ENCODE measurements around the gene TPT1. TPM values are rescaled to one million over a fixed set of nuclear protein-coding genes. Genes with fewer than 3 reads are reported as not detected.
"Not testable (repeated sequence)": the region's sequence is repeated elsewhere in the genome, so short reads cannot be mapped to it uniquely, and the experiment has no call there.

The TPT1 gene
- 1,000 to 10,000 TPM; 1,254 to 1,787 TPM for total RNA-seq

DNA sequence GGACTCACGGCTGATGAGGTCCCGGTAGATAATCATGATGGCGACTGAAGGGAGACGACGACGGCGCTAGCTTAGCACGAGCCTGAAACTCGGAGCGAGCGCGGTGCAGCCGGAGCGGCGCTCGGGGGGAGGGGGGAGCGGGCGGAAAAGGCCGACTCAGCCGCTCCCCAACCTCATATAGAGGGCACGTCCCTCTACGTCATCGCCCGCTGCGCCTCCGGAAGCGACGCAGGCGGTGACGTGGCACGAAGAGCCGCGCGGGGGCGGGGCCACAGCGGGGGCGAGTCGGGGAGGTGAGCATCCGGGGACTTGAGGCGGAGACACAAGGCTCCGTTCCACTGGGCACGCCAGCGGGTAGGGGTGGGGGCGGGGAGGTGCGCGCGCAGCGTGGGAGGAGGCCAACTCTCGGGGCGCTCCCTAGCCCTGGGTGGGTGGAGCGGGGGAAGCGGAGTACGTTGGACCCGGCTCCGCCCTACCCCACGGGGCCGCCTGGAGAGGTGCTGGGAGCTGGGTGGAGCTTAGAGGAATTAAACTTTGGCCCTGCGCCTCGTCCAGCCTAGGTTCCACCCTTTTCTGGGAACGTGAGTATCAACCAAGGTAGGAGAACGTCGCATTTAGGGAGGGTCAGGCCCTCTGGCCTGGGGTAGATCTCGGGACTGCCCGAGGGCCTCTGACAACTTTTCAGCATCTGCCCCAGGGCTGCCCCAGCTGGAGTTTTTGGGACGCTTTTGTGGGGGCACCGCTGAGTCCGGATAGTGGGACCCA, at the start of gene TPT1:
Gene TPT1, minus strand, starts transcription at position 150 of the 765 bp plus-strand sequence. Its CDS starts 114 bp downstream, at position 36.
- DNase-seq (peak; percentile 99), ATAC-seq (peak; percentile 88)
- H3K4me3 ChIP-seq = peak within 1 kb of the TSS; percentile 52 to 98
- H3K27ac ChIP-seq = peak within 1 kb of the TSS; percentile 99 to 100 (median 100)
- intact Hi-C loops (cut with DNase I) = no loop called here
- H3K9me3 ChIP-seq = no peaks in the 10 kb centered on the region
- H3K4me1 ChIP-seq = peaks cover 41% of the 10 kb centered on the region
- H3K27me3 ChIP-seq = no peaks in the 10 kb centered on the region
- TF ChIP-seq, protein P1, sequence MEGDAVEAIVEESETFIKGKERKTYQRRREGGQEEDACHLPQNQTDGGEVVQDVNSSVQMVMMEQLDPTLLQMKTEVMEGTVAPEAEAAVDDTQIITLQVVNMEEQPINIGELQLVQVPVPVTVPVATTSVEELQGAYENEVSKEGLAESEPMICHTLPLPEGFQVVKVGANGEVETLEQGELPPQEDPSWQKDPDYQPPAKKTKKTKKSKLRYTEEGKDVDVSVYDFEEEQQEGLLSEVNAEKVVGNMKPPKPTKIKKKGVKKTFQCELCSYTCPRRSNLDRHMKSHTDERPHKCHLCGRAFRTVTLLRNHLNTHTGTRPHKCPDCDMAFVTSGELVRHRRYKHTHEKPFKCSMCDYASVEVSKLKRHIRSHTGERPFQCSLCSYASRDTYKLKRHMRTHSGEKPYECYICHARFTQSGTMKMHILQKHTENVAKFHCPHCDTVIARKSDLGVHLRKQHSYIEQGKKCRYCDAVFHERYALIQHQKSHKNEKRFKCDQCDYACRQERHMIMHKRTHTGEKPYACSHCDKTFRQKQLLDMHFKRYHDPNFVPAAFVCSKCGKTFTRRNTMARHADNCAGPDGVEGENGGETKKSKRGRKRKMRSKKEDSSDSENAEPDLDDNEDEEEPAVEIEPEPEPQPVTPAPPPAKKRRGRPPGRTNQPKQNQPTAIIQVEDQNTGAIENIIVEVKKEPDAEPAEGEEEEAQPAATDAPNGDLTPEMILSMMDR (IDR thresholded peaks at IDR 0.05) = peak in 1 of 7 experiments; percentile 11
- TF ChIP-seq POLR2A (IDR thresholded peaks at IDR 0.05) = peak; percentile 85 to 97 (median 93)
- WGBS, 2 donors = 1% methylated on average over 37 to 53 of the region's 67 CpGs
- H3K36me3 ChIP-seq (replicated peaks in 1 of 2; ENCODE audit: insufficient read depth in 1 of 2, low read depth in 2 of 2) = peaks cover 16 to 19% of the 10 kb centered on the region in 2 donors

DNA sequence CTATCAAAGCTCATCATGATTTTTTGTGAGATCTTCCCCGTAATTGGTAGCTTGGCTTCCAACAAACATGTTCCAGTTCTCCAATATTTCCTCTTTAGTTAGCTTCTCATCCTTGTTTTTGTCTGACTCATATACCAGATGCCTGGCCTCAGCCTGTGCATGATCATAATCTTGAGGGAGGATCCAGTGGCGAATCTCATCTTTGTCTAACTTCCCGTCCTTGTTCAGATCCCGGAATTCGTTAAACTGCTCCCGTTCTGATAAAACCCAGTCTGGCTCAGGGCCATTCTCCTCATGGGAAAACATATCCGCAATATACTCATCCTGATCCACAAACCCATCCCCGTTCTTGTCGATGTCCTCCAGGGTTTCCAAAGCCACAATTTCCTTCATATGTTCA, 49.4 kb upstream of the TPT1 start:
- H3K27ac ChIP-seq; intact Hi-C loops (cut with DNase I); DNase-seq; H3K4me1 ChIP-seq; H3K36me3 ChIP-seq (replicated peaks in 1 of 2; ENCODE audit: insufficient read depth in 1 of 2, low read depth in 2 of 2); H3K9me3 ChIP-seq; H3K4me3 ChIP-seq; ATAC-seq; H3K27me3 ChIP-seq: not testable (repeated sequence)
- 84 to 87% methylated on average over 9 of the region's 9 CpGs for WGBS, 2 donors

DNA sequence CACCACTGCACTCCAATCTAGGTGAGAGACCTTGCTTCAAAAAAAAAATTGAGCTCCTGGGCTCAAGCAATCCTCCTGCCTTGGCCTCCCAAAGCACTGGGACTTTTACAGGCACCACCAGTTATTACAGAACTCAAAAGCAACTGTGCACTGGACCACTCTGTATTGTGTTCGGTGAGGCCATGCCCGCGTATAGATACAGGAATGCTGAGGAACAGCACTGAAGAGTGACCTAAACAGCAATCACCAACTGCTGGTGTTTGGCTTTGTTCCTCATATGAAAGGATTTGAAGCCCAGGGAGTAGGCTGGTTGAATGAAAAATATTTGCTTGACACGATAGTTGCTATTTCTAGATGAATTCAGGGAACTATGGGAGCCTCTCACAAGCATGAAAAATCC, 47.7 kb upstream of the TPT1 start:
- Histone ChIP-seq H3K9me3 (no peaks in the 10 kb centered on the region), H3K27ac (no peak overlapping the region), H3K27me3 (no peaks in the 10 kb centered on the region), H3K4me1 (no peaks in the 10 kb centered on the region), H3K4me3 (no peak overlapping the region), H3K36me3 (replicated peaks in 1 of 2; ENCODE audit: insufficient read depth in 1 of 2, low read depth in 2 of 2) (no peaks in the 10 kb centered on the region)
- intact Hi-C loops (cut with DNase I) = no loop called here
- no peak for DNase-seq
- no peak for TF ChIP-seq POLR2A (IDR thresholded peaks at IDR 0.05)
- TF ChIP-seq, protein P1 (IDR thresholded peaks at IDR 0.05) = no peak
- ATAC-seq = no peak
- WGBS, 2 donors = 97% methylated on average over 4 of the region's 4 CpGs

DNA sequence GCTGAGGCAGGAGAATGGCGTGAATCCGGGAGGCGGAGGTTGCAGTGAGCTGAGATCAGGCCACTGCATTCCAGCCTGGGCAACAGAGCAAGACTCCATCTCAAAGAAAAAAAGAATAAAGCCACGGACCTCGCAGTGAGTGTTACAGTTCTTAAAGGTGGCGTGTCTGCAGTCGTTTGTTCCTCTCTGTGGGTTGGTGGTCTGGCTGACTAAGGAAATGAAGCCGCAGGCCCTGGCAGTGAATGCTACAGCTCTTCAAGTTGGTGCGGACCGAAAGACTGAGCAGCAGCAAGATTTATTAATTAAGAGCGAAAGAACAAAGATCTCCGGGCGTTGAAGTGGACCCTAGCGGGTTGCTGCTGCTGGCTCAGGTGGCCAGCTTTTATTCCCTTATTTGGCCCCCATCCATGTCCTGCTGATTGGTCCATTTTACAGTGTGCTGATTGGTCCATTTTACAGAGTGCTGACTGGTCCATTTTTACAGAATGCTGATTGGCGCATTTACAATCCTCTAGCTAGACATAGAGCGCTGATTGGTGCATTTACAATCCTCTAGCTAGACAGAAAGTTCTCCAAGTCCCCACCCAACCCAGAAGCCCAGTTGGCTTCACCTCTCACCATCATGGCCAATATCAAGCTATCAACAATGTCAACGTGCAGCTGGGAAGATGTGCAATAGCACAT, 46.1 kb upstream of the TPT1 start:
- H3K36me3 ChIP-seq (replicated peaks in 1 of 2; ENCODE audit: insufficient read depth in 1 of 2, low read depth in 2 of 2); intact Hi-C loops (cut with DNase I); H3K27me3 ChIP-seq; H3K27ac ChIP-seq; ATAC-seq; DNase-seq; H3K9me3 ChIP-seq; H3K4me3 ChIP-seq; H3K4me1 ChIP-seq: not testable (repeated sequence)
- WGBS, 2 donors = 84 to 89% methylated on average over 17 of the region's 17 CpGs

DNA sequence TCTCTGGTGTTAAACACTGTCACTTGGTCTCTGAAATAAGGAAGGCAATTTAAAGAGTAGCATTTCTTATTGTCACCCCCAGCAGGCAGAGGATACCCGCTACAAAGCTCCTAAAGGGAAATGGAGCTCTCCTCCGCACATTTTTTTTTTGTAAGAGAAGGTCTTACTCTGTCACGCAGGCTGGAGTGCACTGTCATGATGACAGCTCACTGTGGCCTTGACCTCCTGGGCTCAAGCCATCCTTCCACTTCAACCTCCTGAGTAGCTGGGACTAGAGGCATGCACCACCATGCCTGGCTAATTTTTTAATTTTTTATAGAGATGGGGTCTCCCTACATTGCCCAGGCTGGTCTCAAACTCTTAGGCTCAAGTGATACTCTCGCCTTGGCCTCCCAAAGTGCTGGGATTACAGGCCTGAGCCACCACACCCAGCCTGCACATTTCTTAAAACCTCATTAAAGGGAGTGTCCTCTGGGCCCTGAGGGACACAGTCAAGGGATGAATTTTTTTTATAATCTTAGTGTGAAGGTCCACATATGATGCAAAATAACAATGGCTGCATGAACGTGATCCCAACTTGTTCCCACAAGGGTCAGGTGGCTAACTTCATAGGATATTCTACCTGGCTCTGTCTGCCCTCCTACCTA, 45.0 kb upstream of the TPT1 start:
- no peak overlapping the region for H3K4me3 ChIP-seq
- TF ChIP-seq, protein P1 (IDR thresholded peaks at IDR 0.05) = no peak
- no peak for TF ChIP-seq POLR2A (IDR thresholded peaks at IDR 0.05)
- 85 to 92% methylated on average over 5 of the region's 5 CpGs for WGBS, 2 donors
- H3K4me1 ChIP-seq = no peaks in the 10 kb centered on the region
- ATAC-seq (no peak), DNase-seq (no peak)
- no peaks in the 10 kb centered on the region for H3K9me3 ChIP-seq
- no peak overlapping the region for H3K27ac ChIP-seq
- H3K27me3 ChIP-seq = no peaks in the 10 kb centered on the region
- no peaks in the 10 kb centered on the region for H3K36me3 ChIP-seq (replicated peaks in 1 of 2; ENCODE audit: insufficient read depth in 1 of 2, low read depth in 2 of 2)
- intact Hi-C loops (cut with DNase I) = no loop called here
